ENCODE measurements around the gene ADAM33. TPM values are rescaled to one million over a fixed set of nuclear protein-coding genes. Genes with fewer than 3 reads are reported as not detected.

ADAM33 gene
- total and polyA plus RNA-seq, 2 of the 13 experiments (the other 11 are each of a cell fraction or from before 2014, with no cell fraction given), result not detected

DNA sequence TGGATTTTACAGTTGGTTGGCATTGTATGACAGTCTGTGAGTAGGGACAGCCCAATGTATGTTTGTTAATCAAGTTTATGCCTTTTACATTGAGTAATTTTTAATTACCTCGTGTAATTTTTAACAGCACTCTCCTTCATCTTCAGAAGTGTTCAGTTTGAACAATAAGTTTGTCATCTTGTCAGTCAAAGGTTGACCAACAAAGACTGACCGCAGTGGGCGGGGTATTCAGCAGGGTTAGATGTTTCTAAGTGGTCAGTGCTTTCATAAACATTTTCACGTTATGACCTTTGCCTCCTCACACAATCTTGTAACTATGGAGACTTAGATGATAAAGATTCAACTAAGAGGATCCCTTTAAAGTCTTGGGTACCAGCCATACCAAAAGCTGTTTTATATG lies 59.4 kb downstream of the ADAM33 start:
- no peaks in the 10 kb centered on the region for H3K9me3 ChIP-seq (ENCODE audit: low read length)
- ChIA-PET POLR2A (no interaction called here), CTCF (ENCODE audit: low intra/inter-chr PET ratio, low total read pairs) (no interaction called here)
- no TSS peak for BruUV-seq (replicated peaks)
- peaks cover 15% of the 10 kb centered on the region for H3K4me1 ChIP-seq (ENCODE audit: insufficient read depth, low read length)
- in situ Hi-C loops (cut with HindIII; ENCODE audit: extremely low pct_ligation_motif_present, low pct_unique_long_range_greater_than_20kb), result no loop called here
- no peaks in the 10 kb centered on the region for H3K79me2 ChIP-seq (ENCODE audit: insufficient read depth, low read length)
- no peak overlapping the region for H3K4me2 ChIP-seq (ENCODE audit: low read depth, low read length)
- H3K9ac ChIP-seq (ENCODE audit: insufficient read depth, low read depth, low read length), result no peak overlapping the region
- DNase-seq (ENCODE audit: low spot score) (peak; percentile 51), ATAC-seq (peak; percentile 39), FAIRE-seq (peak; percentile 32)
- H3K27ac ChIP-seq (ENCODE audit: extremely low read length, insufficient read depth, low read length), result no peak overlapping the region
- no peaks in the 10 kb centered on the region for H3K27me3 ChIP-seq (ENCODE audit: control insufficient read depth in 1 of 2, insufficient read depth in 2 of 2, low read length in 2 of 2)
- WGBS (ENCODE audit: low lambda C conversion rate), result 58% methylated on average over 4 of the region's 4 CpGs
- H3K4me3 ChIP-seq (replicated peaks in 1 of 3; ENCODE audit: insufficient read depth in 1 of 3, low read depth in 2 of 3, low read length in 3 of 3), result no peak overlapping the region
- no peak overlapping the region for H2AFZ ChIP-seq (ENCODE audit: low read length)
- H3K36me3 ChIP-seq (replicated peaks in 1 of 2; ENCODE audit: control insufficient read depth in 1 of 2, insufficient read depth in 2 of 2, low read length in 2 of 2), result peaks cover 9 to 22% of the 10 kb centered on the region in 2 experiments; a peak in 3 of 5 replicates
- no peaks in the 10 kb centered on the region for H4K20me1 ChIP-seq (ENCODE audit: insufficient read depth, low read length)
- intact Hi-C loops (cut with micrococcal nuclease; ENCODE audit: unreplicated experiment), result no loop called here
- TF ChIP-seq, protein P1, sequence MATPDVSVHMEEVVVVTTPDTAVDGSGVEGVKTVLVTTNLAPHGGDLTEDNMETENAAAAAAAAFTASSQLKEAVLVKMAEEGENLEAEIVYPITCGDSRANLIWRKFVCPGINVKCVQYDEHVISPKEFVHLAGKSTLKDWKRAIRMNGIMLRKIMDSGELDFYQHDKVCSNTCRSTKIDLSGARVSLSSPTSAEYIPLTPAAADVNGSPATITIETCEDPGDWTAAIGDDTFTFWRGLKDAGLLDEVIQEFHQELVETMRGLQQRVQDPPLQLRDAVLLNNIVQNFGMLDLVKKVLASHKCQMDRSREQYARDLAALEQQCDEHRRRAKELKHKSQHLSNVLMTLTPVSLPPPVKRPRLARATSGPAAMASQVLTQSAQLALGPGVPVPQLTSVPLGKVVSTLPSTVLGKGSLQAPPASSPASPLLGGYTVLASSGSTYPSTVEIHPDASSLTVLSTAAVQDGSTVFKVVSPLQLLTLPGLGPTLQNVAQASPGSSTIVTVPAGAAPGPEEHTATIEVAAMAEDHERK (CRISPR knock-in tag; IDR thresholded peaks at IDR 0.05; ENCODE audit: low read depth), result no peak
- TF ChIP-seq, protein P2, sequence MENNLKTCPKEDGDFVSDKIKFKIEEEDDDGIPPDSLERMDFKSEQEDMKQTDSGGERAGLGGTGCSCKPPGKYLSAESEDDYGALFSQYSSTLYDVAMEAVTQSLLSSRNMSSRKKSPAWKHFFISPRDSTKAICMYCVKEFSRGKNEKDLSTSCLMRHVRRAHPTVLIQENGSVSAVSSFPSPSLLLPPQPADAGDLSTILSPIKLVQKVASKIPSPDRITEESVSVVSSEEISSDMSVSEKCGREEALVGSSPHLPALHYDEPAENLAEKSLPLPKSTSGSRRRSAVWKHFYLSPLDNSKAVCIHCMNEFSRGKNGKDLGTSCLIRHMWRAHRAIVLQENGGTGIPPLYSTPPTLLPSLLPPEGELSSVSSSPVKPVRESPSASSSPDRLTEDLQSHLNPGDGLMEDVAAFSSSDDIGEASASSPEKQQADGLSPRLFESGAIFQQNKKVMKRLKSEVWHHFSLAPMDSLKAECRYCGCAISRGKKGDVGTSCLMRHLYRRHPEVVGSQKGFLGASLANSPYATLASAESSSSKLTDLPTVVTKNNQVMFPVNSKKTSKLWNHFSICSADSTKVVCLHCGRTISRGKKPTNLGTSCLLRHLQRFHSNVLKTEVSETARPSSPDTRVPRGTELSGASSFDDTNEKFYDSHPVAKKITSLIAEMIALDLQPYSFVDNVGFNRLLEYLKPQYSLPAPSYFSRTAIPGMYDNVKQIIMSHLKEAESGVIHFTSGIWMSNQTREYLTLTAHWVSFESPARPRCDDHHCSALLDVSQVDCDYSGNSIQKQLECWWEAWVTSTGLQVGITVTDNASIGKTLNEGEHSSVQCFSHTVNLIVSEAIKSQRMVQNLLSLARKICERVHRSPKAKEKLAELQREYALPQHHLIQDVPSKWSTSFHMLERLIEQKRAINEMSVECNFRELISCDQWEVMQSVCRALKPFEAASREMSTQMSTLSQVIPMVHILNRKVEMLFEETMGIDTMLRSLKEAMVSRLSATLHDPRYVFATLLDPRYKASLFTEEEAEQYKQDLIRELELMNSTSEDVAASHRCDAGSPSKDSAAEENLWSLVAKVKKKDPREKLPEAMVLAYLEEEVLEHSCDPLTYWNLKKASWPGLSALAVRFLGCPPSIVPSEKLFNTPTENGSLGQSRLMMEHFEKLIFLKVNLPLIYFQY (CRISPR knock-in tag; IDR thresholded peaks at IDR 0.05; ENCODE audit: borderline replicate concordance), result no peak
- TF ChIP-seq NR2F6 (IDR thresholded peaks at IDR 0.05) (peak; percentile 41; the same call in 1 of the 2 replicates), NR2F6 (CRISPR knock-in tag; IDR thresholded peaks at IDR 0.05) (no peak), POLR2AphosphoS5 (IDR thresholded peaks at IDR 0.05; ENCODE audit: low read depth, low read length) (no peak), SOX5 (CRISPR knock-in tag; IDR thresholded peaks at IDR 0.05; ENCODE audit: borderline replicate concordance) (peak; percentile 61), EP300 (IDR thresholded peaks at IDR 0.05; ENCODE audit: low read depth in 2 of 2, low read length in 2 of 2) (0 out of 4 replicates have a peak, but pooled peaks of 1 of the 2 experiments have one; percentile 12), EP300 (CRISPR knock-in tag; IDR thresholded peaks at IDR 0.05; ENCODE audit: borderline replicate concordance) (no peak), SOX6 (IDR thresholded peaks at IDR 0.05) (no peak), SOX6 (CRISPR knock-in tag; IDR thresholded peaks at IDR 0.05) (peak; percentile 45; the same call in 1 of the 2 replicates), TCF7 (IDR thresholded peaks at IDR 0.05; ENCODE audit: low read depth) (peak; percentile 48; the same call in 1 of the 2 replicates), MATR3 (CRISPR knock-in tag; IDR thresholded peaks at IDR 0.05) (no peak), ZNF598 (CRISPR knock-in tag; IDR thresholded peaks at IDR 0.05; ENCODE audit: borderline replicate concordance) (no peak), FOXA1 (IDR thresholded peaks at IDR 0.05) (no peak), FOXA1 (CRISPR knock-in tag; IDR thresholded peaks at IDR 0.05) (no peak)
- TF ChIP-seq, protein P3, sequence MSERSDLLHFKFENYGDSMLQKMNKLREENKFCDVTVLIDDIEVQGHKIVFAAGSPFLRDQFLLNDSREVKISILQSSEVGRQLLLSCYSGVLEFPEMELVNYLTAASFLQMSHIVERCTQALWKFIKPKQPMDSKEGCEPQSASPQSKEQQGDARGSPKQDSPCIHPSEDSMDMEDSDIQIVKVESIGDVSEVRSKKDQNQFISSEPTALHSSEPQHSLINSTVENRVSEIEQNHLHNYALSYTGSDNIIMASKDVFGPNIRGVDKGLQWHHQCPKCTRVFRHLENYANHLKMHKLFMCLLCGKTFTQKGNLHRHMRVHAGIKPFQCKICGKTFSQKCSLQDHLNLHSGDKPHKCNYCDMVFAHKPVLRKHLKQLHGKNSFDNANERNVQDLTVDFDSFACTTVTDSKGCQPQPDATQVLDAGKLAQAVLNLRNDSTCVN (CRISPR knock-in tag; IDR thresholded peaks at IDR 0.05; ENCODE audit: borderline replicate concordance), result no peak
- TF ChIP-seq, protein P4, sequence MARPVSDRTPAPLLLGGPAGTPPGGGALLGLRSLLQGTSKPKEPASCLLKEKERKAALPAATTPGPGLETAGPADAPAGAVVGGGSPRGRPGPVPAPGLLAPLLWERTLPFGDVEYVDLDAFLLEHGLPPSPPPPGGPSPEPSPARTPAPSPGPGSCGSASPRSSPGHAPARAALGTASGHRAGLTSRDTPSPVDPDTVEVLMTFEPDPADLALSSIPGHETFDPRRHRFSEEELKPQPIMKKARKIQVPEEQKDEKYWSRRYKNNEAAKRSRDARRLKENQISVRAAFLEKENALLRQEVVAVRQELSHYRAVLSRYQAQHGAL (CRISPR knock-in tag; IDR thresholded peaks at IDR 0.05; ENCODE audit: not compliant biosample characterization), result no peak
- TF ChIP-seq, protein P5, sequence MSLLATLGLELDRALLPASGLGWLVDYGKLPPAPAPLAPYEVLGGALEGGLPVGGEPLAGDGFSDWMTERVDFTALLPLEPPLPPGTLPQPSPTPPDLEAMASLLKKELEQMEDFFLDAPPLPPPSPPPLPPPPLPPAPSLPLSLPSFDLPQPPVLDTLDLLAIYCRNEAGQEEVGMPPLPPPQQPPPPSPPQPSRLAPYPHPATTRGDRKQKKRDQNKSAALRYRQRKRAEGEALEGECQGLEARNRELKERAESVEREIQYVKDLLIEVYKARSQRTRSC (CRISPR knock-in tag; IDR thresholded peaks at IDR 0.05; ENCODE audit: low read depth), result no peak
